HepG2 (cell line): ENCODE data around the gene KLHL18. TPM values are rescaled to one million over a fixed set of nuclear protein-coding genes. Genes with fewer than 3 reads are reported as not detected.
A peak's percentile ranks its signal among the peaks of the same experiment; 100 is the strongest.

ENCODE experiments used
- AKAP8 ChIP-seq: sonication (generic); formaldehyde crosslinking; IDR thresholded peaks from 2 replicates; pipeline ENCODE4 v1.5.1; 2020; ENCODE audit warnings: mild to moderate bottlenecking, missing genetic modification reagents
- CC2D1A ChIP-seq: sonication (generic); formaldehyde crosslinking; IDR thresholded peaks from 2 replicates; pipeline ENCODE4 v1.8.1; 2023; ENCODE audit warnings: mild to moderate bottlenecking, missing genetic modification reagents
- DNMT1 ChIP-seq: sonication (generic); formaldehyde crosslinking; IDR thresholded peaks from 2 replicates; pipeline ENCODE4 v1.5.1; 2020; ENCODE audit warnings: mild to moderate bottlenecking, missing genetic modification reagents
- ELK4 ChIP-seq: sonication (generic); formaldehyde crosslinking; IDR thresholded peaks from 2 replicates; pipeline ENCODE4 v1.9.0; 2021; ENCODE audit warnings: missing genetic modification reagents, borderline replicate concordance
- ETV5 ChIP-seq: IDR thresholded peaks from 2 replicates; pipeline ENCODE4 v1.6.1; 2018; ENCODE audit warnings: missing biosample characterization, missing genetic modification reagents, inconsistent platforms, borderline replicate concordance
- FOSL1 ChIP-seq: sonication (generic); formaldehyde crosslinking; IDR thresholded peaks from 2 replicates; pipeline ENCODE4 v1.9.0; 2021; ENCODE audit warnings: missing genetic modification reagents, borderline replicate concordance
- KMT2A ChIP-seq: sonication (generic); formaldehyde crosslinking; IDR thresholded peaks from 2 replicates; pipeline ENCODE4 v1.4.0; 2020; ENCODE audit warnings: missing genetic modification reagents
- MED8 ChIP-seq: sonication (generic); formaldehyde crosslinking; IDR thresholded peaks from 2 replicates; pipeline ENCODE4 v1.8.1; 2023; ENCODE audit warnings: mild to moderate bottlenecking, missing genetic modification reagents; ENCODE audit not compliant: insufficient replicate concordance
- PHF5A ChIP-seq: IDR thresholded peaks from one replicate; pipeline ENCODE4 v1.6.1; 2018; ENCODE audit warnings: low read depth, missing genetic modification reagents; ENCODE audit not compliant: unreplicated experiment
- PLRG1 ChIP-seq: fragments of 450-650 bp; conservative IDR thresholded peaks from 2 replicates; pipeline ENCODE4 v1.6.1; 2016
- SCMH1 ChIP-seq: sonication (generic); formaldehyde crosslinking; IDR thresholded peaks from 2 replicates; pipeline ENCODE4 v1.9.0; 2021; ENCODE audit warnings: missing genetic modification reagents, mild to moderate bottlenecking, borderline replicate concordance
- TAF15 ChIP-seq: fragments of 200-400 bp; formaldehyde crosslinking; IDR thresholded peaks from one replicate; pipeline ENCODE4 v1.6.1; 2018; ENCODE audit warnings: mild to moderate bottlenecking, low read depth, low read length; ENCODE audit not compliant: poor library complexity, severe bottlenecking
- TBX3 ChIP-seq: fragments of 450-650 bp; IDR thresholded peaks from 2 replicates; pipeline ENCODE4 v1.6.1; 2017; ENCODE audit warnings: antibody characterized with exemption, mild to moderate bottlenecking, inconsistent platforms, borderline replicate concordance
- THYN1 ChIP-seq: sonication (generic); formaldehyde crosslinking; IDR thresholded peaks from 2 replicates; pipeline ENCODE4 v1.8.1; 2023; ENCODE audit warnings: low read depth, mild to moderate bottlenecking, moderate library complexity, missing genetic modification reagents, borderline replicate concordance
- YEATS2 ChIP-seq: sonication (generic); formaldehyde crosslinking; IDR thresholded peaks from 2 replicates; pipeline ENCODE4 v1.4.0; 2020; ENCODE audit warnings: missing genetic modification reagents, borderline replicate concordance
- YEATS4 ChIP-seq: sonication (generic); formaldehyde crosslinking; IDR thresholded peaks from 2 replicates; pipeline ENCODE4 v1.4.0; 2020; ENCODE audit warnings: missing genetic modification reagents, borderline replicate concordance
- ZFP1 ChIP-seq: IDR thresholded peaks from 2 replicates; pipeline ENCODE4 v1.6.1; 2016
- ZNF225 ChIP-seq: sonication (generic); formaldehyde crosslinking; IDR thresholded peaks from 2 replicates; pipeline ENCODE4 v1.4.0; 2020; ENCODE audit warnings: mild to moderate bottlenecking, missing genetic modification reagents
- ZNF354B ChIP-seq: sonication (generic); formaldehyde crosslinking; IDR thresholded peaks from 2 replicates; pipeline ENCODE4 v1.8.0; 2022; ENCODE audit warnings: mild to moderate bottlenecking, missing genetic modification reagents
- ZNF441 ChIP-seq: sonication (generic); formaldehyde crosslinking; IDR thresholded peaks from 2 replicates; pipeline ENCODE4 v1.7.0; 2021; ENCODE audit warnings: missing genetic modification reagents, borderline replicate concordance
- ZNF567 ChIP-seq: sonication (generic); formaldehyde crosslinking; IDR thresholded peaks from 2 replicates; pipeline ENCODE4 v1.8.1; 2023; ENCODE audit warnings: mild to moderate bottlenecking, missing genetic modification reagents, borderline replicate concordance
- ZNF616 ChIP-seq: sonication (generic); formaldehyde crosslinking; IDR thresholded peaks from 2 replicates; pipeline ENCODE4 v1.5.0; 2020; ENCODE audit warnings: low read depth, mild to moderate bottlenecking, missing genetic modification reagents
- ZNF629 ChIP-seq: sonication (generic); formaldehyde crosslinking; conservative IDR thresholded peaks from 2 replicates; pipeline ENCODE4 v1.5.0; 2020; ENCODE audit warnings: missing genetic modification reagents
- ZNF776 ChIP-seq: sonication (generic); formaldehyde crosslinking; IDR thresholded peaks from 2 replicates; pipeline ENCODE4 v1.4.0; 2020; ENCODE audit warnings: mild to moderate bottlenecking, missing genetic modification reagents
- polyA plus RNA-seq, 8 experiments: library from polyadenylated mRNA; depleted of rRNA in 3 of 8; stranded (reverse) in 7 of 8; unstranded in 1 of 8; fragments of >200 nt; fragmentation: Illumina TruSeq in 4 of 8; extraction: Trizol in 4 of 8; gene quantifications; 2 replicates each; pipeline versions ENCODE4 v1.2.1 to v1.2.3, GENCODE V29; 2011 to 2016; ENCODE audit warnings: low read depth in 4 of 8, missing spikeins in 1 of 8, mixed read lengths in 1 of 8; ENCODE audit not compliant: insufficient read depth in 1 of 8
- total RNA-seq, 5 experiments: library from RNA; depleted of rRNA; stranded (reverse); fragments of >200 nt; fragmentation: Illumina TruSeq; extraction: Trizol; gene quantifications; 2 replicates each; pipeline ENCODE4 v1.2.3, GENCODE V29; 2016; ENCODE audit warnings: low read depth in 1 of 5
- TF ChIP-seq, protein P1 (sequence below): sonication (generic); formaldehyde crosslinking; IDR thresholded peaks from 2 replicates; pipeline ENCODE4 v1.8.1; 2023; ENCODE audit warnings: missing genetic modification reagents, mild to moderate bottlenecking, borderline replicate concordance
- TF ChIP-seq, protein P2 (sequence below): fragments of 450-650 bp; IDR thresholded peaks from 2 replicates; pipeline ENCODE4 v1.6.1; 2017; ENCODE audit warnings: mild to moderate bottlenecking

KLHL18 gene
- total and polyA plus RNA-seq, 2 of the 13 experiments (the other 11 are each of a cell fraction or from before 2014, with no cell fraction given), result 17.5 to 18.8 TPM

DNA sequence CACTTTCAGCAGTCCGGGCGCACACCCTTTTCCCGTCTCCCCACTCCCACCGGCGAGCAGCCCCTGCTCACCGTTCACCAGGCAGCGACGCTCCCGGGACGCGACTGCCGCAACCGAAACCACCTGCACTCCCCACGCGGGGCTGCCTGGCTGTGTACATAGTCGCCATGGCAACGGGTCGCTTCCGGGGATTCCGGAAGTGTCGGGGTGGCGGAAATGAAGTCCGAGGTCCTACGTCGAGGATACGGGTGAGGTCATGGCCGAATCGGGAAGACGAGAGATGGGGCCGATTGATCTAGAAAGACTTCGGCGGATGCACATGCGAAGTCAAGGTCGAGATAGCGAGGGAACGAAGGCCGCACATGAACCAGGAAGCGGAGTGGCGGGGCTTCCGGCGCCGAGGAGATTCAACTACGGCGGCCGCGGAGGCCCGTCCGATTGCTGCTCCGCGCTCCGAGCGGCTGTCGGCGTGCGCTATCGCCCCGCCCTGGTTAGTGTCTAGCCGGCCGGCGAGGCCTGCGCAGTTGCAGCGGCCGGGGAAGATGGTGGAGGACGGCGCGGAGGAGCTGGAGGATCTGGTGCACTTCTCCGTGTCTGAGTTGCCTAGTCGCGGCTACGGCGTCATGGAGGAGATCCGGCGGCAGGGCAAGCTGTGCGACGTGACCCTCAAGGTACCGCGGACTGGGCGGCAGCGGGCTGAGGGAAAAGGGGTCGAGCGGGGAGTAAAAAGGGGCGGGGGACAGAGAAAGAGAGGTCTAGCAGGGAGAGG lies at the start of gene KLHL18, which contains the start of gene KIF9 (continued):
- TF ChIP-seq ZNF354B (CRISPR knock-in tag), result no peak
- no peak for TF ChIP-seq AKAP8
- TF ChIP-seq THYN1 (CRISPR knock-in tag), result no peak
- TF ChIP-seq PHF5A (CRISPR knock-in tag), result peak; percentile 72
- no peak for TF ChIP-seq CC2D1A (CRISPR knock-in tag)
- TF ChIP-seq YEATS2, result peak; percentile 93
- TF ChIP-seq ZNF567, result no peak; the same call in 1 of the 2 replicates
- TF ChIP-seq, protein P1, sequence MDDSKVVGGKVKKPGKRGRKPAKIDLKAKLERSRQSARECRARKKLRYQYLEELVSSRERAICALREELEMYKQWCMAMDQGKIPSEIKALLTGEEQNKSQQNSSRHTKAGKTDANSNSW (CRISPR knock-in tag), result peak; percentile 83; the same call in 1 of the 2 replicates
- TF ChIP-seq TAF15, result peak; percentile 25
- TF ChIP-seq ZNF225 (CRISPR knock-in tag), result peak; percentile 79
- peak; percentile 40; the same call in 1 of the 2 replicates for TF ChIP-seq ZNF776 (CRISPR knock-in tag)
- peak; percentile 16 for TF ChIP-seq MED8
- TF ChIP-seq KMT2A (CRISPR knock-in tag), result peak; percentile 84
- no peak for TF ChIP-seq DNMT1 (CRISPR knock-in tag)
- TF ChIP-seq SCMH1, result no peak
- TF ChIP-seq ELK4 (CRISPR knock-in tag), result no peak
- TF ChIP-seq ZNF616, result no peak; the same call in 1 of the 2 replicates
- TF ChIP-seq ZNF629 (CRISPR knock-in tag), result no peak
- peak; percentile 99 for TF ChIP-seq ETV5 (CRISPR knock-in tag)
- no peak for TF ChIP-seq PLRG1
- TF ChIP-seq FOSL1 (CRISPR knock-in tag), result no peak
- peak; percentile 64; the same call in 1 of the 2 replicates for TF ChIP-seq ZFP1 (CRISPR knock-in tag)
- TF ChIP-seq, protein P2, sequence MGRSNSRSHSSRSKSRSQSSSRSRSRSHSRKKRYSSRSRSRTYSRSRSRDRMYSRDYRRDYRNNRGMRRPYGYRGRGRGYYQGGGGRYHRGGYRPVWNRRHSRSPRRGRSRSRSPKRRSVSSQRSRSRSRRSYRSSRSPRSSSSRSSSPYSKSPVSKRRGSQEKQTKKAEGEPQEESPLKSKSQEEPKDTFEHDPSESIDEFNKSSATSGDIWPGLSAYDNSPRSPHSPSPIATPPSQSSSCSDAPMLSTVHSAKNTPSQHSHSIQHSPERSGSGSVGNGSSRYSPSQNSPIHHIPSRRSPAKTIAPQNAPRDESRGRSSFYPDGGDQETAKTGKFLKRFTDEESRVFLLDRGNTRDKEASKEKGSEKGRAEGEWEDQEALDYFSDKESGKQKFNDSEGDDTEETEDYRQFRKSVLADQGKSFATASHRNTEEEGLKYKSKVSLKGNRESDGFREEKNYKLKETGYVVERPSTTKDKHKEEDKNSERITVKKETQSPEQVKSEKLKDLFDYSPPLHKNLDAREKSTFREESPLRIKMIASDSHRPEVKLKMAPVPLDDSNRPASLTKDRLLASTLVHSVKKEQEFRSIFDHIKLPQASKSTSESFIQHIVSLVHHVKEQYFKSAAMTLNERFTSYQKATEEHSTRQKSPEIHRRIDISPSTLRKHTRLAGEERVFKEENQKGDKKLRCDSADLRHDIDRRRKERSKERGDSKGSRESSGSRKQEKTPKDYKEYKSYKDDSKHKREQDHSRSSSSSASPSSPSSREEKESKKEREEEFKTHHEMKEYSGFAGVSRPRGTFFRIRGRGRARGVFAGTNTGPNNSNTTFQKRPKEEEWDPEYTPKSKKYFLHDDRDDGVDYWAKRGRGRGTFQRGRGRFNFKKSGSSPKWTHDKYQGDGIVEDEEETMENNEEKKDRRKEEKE, result no peak
- TF ChIP-seq YEATS4 (CRISPR knock-in tag), result peak; percentile 92
- TF ChIP-seq ZNF441 (CRISPR knock-in tag), result peak; percentile 73; the same call in 1 of the 2 replicates
- TF ChIP-seq TBX3, result no peak
